GM18517 (cell line): Measurements from ENCODE around the gene THBS2.

Experiments
- ATAC-seq: cut with Tn5 transposase; IDR thresholded peaks from one replicate; pipeline ENCODE4 v1.9.1; 2021; ENCODE audit warnings: mild to moderate bottlenecking, moderate library complexity; ENCODE audit not compliant: unreplicated experiment

Gene THBS2

DNA sequence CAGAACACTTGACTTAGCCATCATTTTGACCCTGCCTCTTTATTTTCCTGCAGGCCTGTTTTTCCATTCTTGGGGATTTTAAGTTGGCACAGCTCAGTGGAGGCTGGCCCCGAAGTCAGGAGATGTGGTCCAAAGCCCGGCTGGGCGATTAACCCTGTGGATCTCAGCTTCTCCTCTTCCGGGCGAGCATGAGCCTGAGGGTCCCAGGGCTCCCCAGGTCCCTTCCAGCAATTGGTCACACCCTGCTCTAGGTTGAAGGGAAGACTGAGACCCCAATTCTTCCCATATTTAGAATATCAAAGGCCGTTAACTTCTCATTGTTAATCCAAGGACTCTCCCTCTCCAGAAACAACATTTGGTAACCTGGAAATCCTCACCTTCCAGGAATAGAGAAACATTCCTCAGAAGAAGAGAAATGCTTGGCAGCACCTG, 2.3 kb downstream of the THBS2 start:
- no peak for ATAC-seq

DNA sequence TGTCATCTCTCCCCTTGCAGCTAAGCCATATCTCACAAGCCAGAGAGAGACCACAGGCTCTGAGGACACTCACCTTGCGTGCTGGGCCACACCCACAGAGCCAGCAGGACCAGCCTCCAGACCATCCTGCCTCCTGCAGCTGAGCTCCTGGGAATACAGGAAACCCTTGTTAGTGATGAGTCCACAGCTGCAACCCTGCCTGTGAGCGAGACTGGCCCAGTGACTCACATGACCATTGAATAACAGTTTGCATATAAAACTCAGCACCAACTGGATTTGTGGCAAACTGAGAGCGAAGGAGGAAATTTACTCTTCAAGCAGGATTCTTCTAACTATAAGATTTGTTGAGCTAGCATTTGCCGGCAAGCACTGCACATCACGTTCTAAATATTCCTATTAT, 3.0 kb downstream of the THBS2 start:
- ATAC-seq = no peak

DNA sequence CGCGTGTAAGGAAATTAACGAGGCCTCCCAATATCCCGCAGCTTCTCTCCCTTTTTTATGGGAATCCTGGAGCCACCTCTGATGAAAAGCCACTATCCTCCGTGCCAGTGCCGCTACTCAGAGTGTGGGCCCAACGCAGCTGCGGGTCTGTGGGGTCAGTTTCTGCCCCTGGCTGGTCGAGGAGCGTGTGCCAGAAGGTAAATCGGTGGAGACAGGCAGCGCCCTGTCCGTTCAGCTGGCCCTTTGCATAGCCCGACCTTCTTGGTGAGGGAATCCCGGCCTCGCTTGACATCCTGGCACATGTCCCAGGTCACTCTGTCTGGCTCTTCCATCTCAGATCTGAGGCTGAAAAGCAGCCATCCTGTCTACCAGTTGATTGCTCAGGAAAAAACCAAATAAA, 4.6 kb downstream of the THBS2 start:
- no peak for ATAC-seq

DNA sequence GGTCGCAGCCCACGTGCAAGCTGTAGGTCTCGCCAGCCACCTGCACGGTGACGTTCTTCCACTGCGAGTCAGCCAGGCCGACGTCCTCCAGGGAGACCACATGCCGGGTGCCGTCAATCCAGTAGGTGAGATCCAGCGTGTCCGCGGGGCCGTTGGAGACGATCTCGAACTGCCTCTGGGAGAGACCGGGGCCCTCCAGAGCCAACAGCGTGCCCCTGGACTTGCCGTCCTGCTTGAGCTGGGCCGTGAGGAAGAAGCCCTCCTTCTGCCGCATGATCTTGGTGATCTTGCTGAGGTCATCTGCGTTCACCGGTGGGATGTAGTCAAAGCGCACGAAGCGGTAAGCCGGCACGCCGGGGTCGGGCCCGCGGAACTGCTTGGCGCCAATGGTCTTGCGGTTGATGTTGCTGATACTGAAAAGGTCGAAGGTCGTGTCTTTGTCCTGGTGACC, 5.1 kb downstream of the THBS2 start:
- no peak for ATAC-seq

DNA sequence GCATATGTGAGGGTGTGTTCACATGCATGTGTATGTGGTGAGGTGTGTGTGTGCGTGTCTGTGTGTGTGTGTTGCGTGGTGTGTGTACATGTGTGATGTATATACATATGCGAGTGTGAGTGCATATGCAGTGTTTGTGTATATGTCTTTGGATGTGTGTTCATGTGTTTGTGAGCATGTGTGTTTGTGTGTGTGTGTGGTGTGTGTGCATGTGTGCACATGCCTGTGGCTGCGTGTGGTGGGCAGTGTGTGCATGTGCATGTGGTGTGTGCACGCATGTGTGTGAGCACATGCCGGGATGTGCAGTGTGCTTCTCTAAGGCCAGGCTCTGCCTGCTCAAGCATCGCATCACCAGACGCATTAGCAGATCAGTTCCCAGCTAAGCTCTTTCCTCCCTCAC, 5.7 kb downstream of the THBS2 start:
- ATAC-seq = no peak

DNA sequence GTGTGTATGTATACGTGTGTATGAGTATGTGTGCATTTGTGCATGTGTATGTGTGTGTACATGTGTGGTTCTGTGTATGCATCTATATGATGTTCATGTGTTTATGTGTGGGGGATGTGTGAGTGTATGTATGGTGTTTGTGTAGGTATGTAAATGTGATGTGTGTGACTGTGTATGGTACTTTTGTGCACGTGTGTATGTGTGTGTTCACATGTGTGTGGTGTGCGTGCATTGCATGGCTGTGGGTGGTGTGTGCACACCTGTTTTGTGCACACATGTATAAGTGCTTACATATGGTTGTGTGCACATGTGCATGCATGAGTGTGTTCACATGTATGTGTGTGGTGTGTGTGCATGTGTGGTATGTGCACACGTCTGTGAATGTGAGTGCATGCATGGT, 6.2 kb downstream of the THBS2 start:
- ATAC-seq = no peak

DNA sequence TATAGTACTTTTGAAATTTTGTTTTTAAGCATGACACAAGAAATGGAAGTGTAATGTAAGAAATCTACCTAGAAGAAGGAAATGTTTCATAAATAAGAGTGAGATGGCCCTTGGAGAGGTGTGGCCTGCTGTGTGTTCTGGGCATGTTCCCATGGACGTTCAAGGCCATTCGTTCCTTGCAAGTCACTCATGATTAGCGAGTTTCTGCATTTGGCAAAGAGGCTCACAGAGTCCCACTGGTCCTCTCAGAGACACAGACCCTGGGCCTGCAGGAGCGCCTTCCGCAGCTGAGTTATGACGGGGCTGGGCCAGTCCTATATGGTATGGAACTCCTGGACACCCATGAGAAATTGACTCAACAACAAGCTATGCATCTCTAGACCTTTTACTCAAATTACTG, 7.2 kb downstream of the THBS2 start:
- ATAC-seq = no peak

DNA sequence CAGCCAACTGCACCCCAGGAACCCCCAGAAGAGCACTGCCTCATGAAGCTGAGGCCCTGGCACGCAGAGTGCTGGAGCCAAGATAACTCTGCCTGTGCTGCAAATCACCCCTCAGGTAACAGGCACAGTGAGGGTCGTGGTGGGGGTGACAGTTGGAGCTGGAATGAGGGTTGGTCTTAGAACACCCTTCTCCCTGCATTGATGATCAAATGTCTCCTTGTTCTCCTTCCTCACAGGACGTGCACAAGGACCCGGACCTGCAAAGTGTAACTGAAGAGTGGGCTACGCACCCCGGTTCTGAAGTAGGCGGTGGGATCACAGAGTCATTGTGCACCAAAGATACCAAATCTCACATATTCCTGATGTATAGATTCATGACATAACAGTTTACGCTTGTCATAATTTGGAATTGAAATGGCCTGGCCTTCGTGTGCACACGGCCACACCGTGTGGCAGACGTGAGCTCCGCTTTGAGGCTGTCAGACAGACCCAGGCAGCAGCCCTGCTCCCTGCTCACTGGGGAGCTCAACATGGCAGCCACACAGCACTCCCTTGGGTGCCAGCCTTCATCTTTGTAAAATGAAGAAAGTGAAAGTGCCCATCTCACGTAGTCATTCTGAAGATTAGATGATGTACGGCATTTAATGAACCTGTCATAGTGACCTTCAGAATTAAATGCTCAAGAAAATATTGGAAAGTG, 8.8 kb downstream of the THBS2 start:
- no peak for ATAC-seq

DNA sequence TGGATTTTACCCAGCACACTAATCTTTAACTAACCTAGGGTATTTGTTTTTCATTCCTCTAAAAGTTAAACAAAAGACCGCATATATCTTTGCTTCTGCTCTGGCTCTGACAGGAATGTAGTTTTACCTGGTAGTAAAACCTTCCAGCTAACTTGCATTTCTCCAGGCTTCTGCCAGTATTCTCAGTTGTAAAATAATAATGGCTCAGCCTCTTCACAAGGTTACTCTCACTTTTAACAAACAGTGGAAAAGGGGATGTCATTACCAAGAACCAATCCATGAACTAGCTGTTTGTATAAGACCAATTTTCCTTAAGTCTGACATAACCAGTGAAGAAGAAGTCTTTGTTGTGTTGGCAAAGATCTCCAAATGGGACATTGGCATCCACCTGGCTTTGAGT, 10.0 kb downstream of the THBS2 start:
- no peak for ATAC-seq

DNA sequence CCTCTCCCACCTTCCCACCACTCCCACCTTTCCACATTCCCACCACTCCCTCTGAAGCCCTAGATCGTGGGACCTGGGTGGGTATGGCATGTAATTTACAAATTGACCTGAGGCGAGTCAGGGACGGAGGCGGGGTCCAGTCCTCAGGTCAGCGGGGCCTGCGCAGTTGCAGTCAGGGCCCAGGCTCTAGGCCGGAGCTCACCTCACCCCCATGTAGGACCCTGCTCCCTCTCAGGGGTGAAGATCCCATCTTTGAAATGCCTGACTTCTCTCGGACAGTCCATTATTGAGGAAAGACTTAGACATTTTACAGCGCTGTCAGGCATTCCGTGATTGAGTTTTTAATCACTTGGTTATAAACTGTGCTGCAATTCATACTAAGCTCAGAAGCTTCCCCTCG, 10.5 kb downstream of the THBS2 start:
- ATAC-seq = no peak

DNA sequence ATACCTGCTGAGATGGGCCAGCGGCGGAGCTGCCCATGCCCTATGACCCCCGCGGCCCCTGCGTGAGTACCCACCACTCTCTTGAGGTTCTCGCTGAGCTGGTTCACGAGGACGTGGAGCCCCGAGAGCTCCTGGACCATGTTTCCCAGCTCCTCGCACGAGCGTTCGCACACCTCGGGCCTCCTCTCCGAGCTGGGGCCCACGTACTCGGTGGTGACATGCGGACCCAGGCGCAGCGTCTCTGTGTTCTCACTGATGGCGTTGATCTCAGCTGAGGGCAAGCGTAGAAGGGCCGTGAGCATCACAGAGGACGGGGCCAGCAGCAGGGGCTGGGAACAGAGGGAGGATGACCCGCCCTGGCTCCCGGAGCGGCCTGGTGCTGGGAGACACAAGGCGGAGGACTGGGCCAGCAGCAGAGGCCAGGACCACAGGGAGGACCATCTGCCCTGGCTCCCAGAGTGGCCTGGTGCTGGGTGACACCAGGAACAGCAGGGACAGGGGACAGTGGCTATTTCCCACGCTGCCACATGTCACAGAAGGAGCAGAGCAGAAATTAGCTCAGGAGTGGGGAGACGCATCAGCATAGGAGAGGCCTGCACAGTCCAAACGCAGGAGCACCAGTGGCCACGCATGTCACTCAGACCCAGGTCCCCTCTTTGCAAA, 11.8 kb downstream of the THBS2 start:
- ATAC-seq = no peak

DNA sequence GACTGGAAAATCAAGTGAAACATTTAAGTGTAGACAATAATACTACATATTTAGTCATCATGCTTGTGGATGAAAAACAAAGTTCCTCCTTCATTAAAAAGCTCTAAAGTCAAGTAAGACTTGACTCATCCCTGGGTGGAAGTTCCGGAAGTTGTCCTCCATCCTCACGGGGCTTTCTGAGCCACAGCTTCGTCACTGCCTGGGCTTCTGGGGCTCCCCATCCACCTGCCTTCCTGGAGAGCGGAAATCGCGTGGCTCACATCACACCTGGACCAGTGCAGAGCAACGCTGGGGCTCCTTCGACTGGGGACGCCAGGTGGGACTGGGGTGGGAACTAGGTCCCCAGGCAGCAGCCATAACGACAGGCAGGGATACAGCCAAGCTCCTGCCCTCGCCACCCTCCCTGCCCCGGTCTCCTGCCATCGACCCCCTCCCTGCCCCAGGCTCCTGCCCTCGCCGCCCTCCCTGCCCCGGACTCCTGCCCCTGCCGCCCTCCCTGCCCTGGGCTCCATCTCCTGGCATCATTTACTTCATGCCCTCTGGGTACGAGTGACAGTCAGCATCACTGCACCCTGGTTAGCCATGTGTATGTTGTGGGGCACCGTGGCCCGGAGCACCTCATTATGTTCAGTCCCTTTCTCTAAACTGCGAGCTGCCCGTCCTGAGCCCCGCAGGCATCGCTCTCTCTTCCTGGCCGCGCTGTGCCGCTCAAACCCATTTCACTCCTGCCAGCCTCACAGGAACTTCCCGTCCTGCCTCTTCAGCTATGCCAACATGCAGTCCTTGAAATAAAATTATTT, 12.9 kb downstream of the THBS2 start:
- no peak for ATAC-seq

DNA sequence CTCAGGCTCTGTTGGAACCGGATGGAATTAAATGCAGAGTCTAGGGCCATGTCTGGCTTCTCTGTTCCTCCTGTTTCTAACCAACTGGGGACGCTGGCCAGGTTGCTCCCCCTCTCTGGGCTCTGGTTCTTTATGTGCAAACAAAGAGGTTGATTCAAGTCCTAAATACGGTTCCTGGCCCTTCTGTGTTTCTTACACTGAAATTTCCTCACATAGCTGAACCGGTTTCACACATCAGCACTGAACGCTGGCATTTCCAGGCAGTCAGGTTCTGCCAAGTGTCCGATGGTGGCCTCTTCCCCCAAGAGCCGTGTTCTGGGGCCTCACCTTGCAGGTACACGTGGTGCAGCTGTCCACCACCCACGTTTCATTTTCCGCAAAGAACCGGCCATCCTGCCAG, 13.5 kb downstream of the THBS2 start:
- ATAC-seq = no peak

DNA sequence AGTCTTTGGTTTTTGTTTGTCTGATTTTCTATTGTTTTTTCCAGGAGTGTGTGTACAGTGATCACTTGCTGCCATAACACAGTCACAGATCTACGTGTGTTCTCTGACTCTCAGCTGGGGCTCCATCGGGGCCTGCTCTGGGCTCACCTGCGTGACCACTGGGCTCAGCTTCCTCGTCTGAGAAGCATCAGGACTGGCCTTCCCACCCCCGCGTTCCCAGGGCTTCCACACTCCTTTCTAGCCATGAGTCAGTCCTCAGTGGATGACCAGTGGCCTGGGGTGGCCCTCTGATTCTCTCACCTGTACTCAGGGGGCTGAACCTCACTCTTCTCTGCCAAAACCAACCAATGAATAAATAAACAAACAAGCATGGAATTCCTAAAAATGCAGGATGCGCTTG, 14.5 kb downstream of the THBS2 start:
- ATAC-seq = no peak

DNA sequence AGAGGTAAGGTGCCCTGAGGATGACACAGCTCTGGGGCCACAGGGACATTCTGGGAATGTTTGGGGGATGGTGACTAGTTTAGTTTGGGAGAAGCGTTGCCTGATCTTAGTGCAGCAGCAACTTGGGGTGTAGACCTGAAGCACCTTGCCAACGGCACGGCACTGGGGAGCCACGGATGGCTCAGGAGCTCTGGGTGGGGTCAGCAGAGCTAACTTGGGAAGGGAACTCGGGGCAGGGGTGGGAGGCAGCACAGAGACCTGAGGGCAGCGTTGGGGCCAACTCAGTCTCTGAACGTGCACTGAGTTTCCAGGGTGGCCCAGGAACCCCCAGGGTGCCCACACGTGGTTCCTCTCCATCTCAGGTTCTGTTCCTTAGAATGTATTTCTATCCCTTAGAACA, 14.9 kb downstream of the THBS2 start:
- no peak for ATAC-seq

DNA sequence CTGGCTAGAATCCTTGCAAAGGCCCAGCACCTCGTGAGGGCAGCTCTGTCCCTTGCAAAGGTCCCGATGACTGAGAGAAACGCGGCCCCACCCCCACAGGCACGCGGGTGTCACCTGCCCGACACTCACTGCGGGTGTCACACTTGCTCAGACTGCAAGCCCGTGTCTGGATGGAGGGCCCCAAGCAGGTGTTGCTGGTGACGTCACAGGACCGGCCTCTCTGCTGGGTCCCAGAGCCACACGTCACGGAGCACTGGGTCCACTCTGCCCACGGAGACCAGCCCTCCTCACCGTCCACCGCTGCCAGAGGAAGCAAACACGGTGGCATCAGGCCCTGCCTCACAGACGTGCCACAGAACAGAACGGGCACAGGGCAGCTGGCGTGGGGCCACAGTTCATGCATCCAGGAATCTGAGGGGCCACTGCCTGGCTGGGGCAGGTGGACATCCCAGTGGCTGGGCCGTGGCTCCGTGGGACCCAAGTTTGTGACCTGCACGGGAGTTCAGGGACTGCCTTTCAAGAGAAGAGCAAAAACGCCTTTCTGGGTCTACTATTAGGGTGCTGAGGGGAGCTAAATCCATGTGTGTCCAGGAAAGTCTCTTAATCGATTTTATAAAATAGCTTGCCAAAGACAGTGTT, 16.0 kb downstream of the THBS2 start:
- ATAC-seq = no peak

DNA sequence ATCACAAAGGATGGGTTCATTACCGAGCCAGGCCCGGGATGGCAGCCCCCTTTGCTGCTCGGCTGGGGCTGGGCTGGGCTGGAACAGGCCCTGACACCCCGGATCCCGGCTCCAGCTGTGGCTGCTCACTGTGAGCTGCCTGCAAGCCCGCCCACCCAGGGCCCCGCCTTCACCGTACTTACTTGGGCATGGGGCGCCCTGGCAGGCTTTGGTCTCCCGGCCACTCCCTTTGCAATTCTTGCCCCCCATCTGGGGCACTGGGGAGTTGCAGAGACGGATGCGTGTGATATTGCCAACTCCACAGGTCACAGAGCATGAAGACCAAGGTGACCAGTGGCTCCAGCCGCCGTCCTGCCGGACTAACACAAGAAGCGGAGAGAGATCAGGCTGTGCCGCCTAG, 16.7 kb downstream of the THBS2 start:
- no peak for ATAC-seq

DNA sequence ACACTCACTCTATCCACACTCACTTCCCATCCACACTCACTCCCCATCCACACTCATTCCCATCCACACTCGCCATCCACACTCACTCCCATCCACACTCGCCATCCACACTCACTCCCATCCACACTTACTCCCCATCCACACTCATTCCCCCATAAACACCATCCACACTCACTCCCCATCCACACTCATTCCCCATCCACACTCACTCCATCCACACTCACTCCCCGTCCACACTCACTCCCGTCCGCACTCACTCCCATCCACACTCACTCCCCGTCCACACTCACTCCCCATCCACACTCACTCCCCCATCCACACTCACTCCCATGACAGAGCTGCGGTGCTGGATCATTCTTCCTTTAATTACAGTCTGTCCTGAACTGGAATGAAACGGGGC, 17.1 kb downstream of the THBS2 start:
- ATAC-seq = no peak

DNA sequence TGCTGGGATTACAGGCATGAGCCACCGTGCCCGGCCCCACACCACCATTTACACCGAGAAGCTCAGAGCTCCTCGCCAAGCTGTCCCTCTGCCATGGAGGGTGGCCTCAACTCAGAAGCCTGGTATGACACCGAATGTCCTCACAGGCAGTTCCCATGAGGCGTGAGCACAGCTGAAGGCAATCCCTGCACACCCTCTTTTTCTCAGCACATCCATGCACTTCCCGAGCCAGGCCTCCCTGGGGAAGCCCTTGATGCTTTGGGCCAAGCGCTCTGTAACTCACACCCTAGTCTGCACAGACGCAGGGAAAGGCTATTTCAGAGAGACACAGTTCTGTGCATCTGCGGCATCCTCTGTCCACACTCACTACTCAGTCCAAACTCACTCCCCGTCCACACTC, 18.4 kb downstream of the THBS2 start:
- no peak for ATAC-seq

DNA sequence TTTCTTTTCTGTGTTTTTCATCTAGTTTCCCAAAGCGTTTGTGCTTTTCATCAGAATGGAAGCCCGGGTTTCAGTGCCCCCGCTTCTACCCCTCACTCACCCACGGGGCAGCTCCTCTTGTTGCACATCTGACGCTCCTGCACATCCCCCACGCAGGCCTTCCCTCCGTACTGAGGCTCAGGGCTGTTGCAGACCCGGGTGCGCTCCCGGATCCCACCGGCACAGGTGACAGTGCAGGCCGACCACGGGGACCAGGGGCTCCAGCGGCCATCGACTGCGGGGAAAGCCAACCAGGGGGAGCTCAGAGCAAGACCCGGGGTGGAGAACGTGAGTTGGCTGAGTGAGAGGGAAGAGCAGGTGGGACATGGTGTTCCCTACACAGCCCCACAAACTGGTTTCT, 19.0 kb downstream of the THBS2 start:
- ATAC-seq = no peak

DNA sequence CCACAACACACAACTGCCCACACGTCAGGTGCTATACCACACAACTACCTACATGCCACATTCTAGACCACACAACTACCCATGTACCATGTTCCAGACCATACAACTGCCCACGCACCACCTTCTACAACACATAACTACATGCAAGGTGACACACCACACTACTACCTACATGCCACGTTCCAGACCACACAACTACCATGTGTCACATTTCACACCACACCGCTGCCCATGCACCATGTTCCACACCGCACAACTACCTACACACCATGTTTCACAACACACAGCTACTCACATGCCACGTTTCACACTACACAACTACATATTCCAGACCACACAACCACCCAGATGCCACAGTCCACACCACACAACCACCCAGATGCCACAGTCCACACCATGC, 19.8 kb downstream of the THBS2 start:
- no peak for ATAC-seq

DNA sequence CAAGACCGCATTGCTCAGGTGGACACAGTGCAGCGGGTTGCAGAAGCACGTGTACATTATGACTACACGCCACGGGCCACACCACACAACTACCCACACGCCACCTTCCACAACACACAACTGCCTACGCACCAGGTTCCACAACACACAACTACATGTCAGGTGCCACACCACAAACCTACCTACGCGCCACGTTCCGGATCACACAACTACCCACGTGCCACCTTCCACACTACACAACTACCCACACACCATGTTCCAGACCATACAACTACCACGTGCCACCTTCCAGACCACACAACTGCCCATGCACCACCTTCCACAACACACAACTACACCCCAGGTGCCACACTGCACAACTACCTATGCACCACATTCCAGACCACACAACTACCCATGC, 20.5 kb downstream of the THBS2 start:
- ATAC-seq = no peak
